Activated gamma-delta T cell (primary cell): ENCODE data around the gene PPP6C.
"Not testable (repeated sequence)": the region's sequence is repeated elsewhere in the genome, so short reads cannot be mapped to it uniquely, and the experiment has no call there.

Experiments
- DNase-seq: peaks from one replicate; lab custom pipeline; 2025; lab: John Stamatoyannopoulos, UW
- total RNA-seq, 2 donors: gene quantifications; one replicate each; lab custom pipeline; 2026; lab: John Stamatoyannopoulos, UW

Gene PPP6C
- 57.5 to 60.3 reads per million in 2 donors for total RNA-seq

GRCh38 chr9:125189361-125190289 lies at the start of gene PPP6C:
Gene PPP6C (minus strand): TSS chr9:125189803. CDS start chr9:125189718, 85 bp downstream.
- peak; percentile 96 for DNase-seq

GRCh38 chr9:125238915-125239446 lies 49.4 kb upstream of the PPP6C start:
- no peak for DNase-seq

GRCh38 chr9:125238127-125238914 lies 48.7 kb upstream of the PPP6C start:
- no peak for DNase-seq

GRCh38 chr9:125236520-125237159 lies 47.0 kb upstream of the PPP6C start:
- DNase-seq: not testable (repeated sequence)

GRCh38 chr9:125235804-125236519 lies 46.4 kb upstream of the PPP6C start:
- no peak for DNase-seq

DNA sequence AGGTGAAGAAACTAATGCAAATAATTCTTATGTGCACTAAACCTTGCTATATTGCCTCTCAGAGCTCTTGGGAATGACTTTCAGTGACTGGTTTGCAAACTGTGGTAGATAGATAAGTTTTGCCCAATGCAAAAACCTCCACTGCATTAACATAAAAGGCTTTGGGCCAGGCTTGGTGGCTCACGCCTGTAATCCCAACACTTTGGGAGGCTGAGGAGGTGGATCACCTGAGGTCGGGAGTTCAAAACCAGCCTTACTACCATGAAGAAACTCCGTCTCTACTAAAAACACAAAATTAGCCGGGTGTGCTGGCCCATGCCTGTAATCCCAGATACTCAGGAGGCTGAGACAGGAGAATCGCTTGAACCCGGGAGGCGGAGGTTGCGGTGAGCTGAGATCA lies 44.5 kb upstream of the PPP6C start:
- not testable (repeated sequence) for DNase-seq

GRCh38 chr9:125233678-125234077 lies 44.1 kb upstream of the PPP6C start:
- no peak for DNase-seq

- DNase-seq: no peak
These were observed 38.2 kb upstream of the PPP6C start for GRCh38 chr9:125227761-125228160.

DNA sequence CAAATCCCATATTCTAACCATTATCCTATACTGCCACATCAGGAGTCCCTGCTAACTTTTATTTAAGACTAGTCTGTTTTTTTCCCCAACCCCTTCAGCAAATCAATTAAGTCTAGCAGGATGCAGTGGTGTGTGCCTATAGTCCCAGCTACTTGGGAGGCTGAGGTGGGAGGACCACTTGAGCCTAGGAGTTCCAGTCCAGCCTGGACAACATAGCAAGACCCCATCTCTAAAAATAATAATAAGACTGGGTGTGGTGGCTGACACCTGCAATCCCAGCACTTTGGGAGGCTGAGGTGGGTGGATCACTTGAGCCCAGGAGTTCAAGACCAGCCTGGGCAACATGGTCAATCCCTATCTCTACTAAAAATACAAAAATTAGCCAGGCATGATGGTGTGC lies 35.3 kb upstream of the PPP6C start:
- not testable (repeated sequence) for DNase-seq

DNA sequence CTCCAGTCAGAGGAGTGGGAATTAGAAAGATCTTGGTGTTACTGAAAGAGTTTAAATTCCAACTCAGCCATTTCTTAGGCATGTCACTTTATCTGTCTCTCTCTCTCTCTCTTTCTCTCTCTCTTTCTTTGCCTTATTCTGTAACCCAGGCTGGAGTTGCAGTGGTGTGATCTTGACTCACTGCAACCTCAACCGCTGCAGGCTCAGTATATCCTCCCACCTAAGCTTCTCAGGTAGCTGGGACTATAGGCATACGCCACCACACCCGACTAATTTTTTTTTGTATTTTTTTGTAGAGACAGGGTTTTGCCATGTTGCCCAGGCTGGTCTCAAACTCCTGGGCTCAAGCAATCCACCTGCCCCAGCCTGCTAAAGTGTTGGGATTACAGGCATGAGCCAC lies 29.0 kb upstream of the PPP6C start:
- no peak for DNase-seq

DNA sequence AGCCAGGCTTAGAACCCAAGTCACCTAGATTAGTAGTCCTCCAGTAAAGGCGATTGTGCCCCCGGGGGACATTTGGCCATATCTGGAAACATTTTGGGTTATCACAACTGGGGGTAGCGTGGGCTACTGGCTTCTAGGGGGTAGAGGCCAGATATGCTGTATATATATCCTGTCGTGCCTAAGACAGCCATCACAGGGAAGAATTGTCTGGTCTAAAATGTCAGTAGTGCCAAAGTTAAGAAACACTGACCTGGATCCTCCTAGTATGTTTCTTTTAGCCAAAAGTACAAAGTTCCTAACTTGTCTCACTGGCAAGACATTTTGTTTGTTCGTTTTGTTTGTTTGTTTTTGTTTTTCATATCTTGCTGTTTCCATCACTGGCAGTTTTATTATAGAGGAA lies 24.6 kb upstream of the PPP6C start:
- no peak for DNase-seq

DNA sequence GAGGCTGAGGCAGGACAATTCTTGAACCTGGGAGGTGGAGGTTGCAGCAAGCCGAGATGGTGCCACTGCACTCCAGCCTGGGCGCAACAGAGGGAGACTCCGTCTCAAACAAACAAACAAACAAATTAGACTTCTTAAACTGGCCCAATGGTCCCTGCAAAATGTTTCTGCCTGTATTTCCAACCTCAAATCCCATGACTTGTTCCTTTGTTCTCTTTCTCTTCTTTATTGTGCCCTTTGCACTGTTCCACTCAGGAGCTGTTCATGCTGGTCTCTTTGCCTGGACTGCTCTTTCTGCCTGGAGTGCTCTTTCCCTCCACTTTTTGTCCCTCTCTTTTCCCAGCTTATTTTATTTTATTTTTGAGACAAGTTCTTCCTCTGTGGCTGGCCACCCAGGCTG lies 14.9 kb upstream of the PPP6C start:
- DNase-seq: no peak

DNA sequence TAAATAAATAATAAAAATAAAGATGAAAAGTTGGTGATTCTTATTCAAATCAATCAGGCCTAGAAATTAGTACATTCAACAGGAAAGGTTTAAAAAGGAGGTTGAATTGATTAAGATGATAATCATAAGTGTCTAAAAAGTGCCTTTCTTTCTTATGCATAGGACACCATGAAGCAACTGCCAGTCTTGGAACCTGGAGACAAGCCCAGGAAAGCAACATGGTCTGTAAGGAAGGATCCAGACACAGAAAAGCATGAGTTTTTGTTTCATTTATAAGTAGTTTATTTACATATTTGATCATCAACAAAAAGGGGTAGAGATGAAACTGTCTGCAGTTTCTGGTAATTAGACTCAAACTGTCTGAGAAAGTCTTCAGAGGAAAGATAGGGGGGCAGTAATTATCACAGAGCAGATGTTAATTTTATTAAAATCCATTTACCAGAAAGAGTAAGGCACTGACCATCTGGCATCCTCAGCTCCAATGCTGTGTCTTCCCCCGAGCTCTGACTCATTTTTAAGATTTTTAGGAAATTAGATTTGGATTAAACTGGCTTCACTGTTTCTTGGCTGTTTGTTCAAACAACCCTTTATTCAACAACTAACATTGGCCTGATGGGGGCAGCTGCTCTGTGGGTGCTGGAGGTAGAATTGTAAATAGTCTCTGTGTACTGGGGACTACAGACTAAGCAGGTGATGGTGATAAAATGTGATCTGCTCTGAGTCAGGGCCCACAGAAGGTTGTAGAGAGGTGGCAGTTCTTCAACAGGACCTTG lies 13.4 kb upstream of the PPP6C start:
- DNase-seq: no peak

GRCh38 chr9:125200216-125201047 lies 10.8 kb upstream of the PPP6C start, which contains the start of gene RABEPK:
Gene RABEPK (plus strand): TSS chr9:125200542. CDS start chr9:125203014, 2,472 bp downstream.
- DNase-seq: peak; percentile 79

- not testable (repeated sequence) for DNase-seq
These were observed 6.0 kb upstream of the PPP6C start for GRCh38 chr9:125195591-125195990.

- not testable (repeated sequence) for DNase-seq
These were observed 4.9 kb upstream of the PPP6C start for GRCh38 chr9:125194466-125194865.

GRCh38 chr9:125190361-125190801 lies 778 bp upstream of the PPP6C start:
- DNase-seq: no peak

GRCh38 chr9:125189011-125189360 lies 617 bp downstream of the PPP6C start:
- no peak for DNase-seq

DNA sequence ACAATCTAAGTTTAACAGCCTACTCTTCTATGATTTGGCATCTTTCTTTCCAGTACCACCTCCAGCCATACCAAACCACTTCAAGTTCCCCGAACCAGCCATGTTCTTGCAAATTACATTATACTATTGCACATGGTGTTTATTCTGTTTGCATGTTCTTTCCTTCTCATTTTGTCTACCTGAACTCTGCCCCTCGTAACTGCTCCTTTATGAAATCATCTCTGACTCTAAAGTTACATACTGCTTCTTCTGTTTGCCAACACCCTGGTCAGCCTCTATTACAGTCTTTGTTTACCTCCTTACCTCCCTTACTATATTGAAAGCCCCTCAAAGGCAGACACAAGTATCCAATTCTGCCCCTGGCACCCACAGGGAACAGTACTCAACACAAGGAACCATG lies 6.0 kb downstream of the PPP6C start:
- no peak for DNase-seq
